ENCODE results near the gene GTF3C6. TPM values are rescaled to one million over a fixed set of nuclear protein-coding genes. Genes with fewer than 3 reads are reported as not detected.
A peak's percentile ranks its signal among the peaks of the same experiment; 100 is the strongest.

Gene GTF3C6
- total RNA-seq, 1 experiment from 2014 or later, result 146 TPM

GRCh38 chr6:110950440-110950839 is 8.1 kb upstream of the GTF3C6 start:
- H3K27ac ChIP-seq (ENCODE audit: low read length), result no peak overlapping the region
- in situ Hi-C loops (cut with HindIII; ENCODE audit: low pct_unique_long_range_greater_than_20kb, low sequenced_read_pairs), result no loop called here
- ATAC-seq (0 out of 2 replicates have a peak, but pooled peaks have one; percentile 43), DNase-seq (ENCODE audit: low read depth, low spot score) (no peak)
- BruUV-seq (replicated peaks), result no TSS peak
- H3K4me1 ChIP-seq (ENCODE audit: control insufficient read depth, insufficient read depth, low read length), result peaks cover 7% of the 10 kb centered on the region; the same call in 1 of the 2 replicates
- H3K9me3 ChIP-seq (ENCODE audit: control insufficient read depth, insufficient read depth, low read depth, low read length), result no peaks in the 10 kb centered on the region
- no peak overlapping the region for H3K4me3 ChIP-seq (ENCODE audit: low read depth in 2 of 2, low read length in 2 of 2)
- ChIA-PET POLR2A (interaction anchor here (0.5 to 0.6 kb wide), 2 partner anchors 70 to 178 kb away, joined by 3 to 15 read pairs; no protein-coding TSS in a partner anchor), CTCF (interaction anchor here (0.5 to 1.6 kb wide), 2 partner anchors 20 to 268 kb away, joined by 4 read pairs; no protein-coding TSS in a partner anchor)
- H3K27me3 ChIP-seq (ENCODE audit: control insufficient read depth, insufficient read depth, low read length), result no peaks in the 10 kb centered on the region
- intact Hi-C loops (cut with micrococcal nuclease; ENCODE audit: unreplicated experiment), result loop anchor here (5.0 kb wide), 1 partner anchor 133 kb away; the partner anchor contains the start of gene CDK19
- no peaks in the 10 kb centered on the region for H3K36me3 ChIP-seq (ENCODE audit: control insufficient read depth, insufficient read depth, low read length)
- TF ChIP-seq TCF7L2 (IDR thresholded peaks at IDR 0.05; ENCODE audit: low read depth, low read length) (no peak), SIN3A (IDR thresholded peaks at IDR 0.05; ENCODE audit: borderline replicate concordance, insufficient read depth, low read depth, low read length) (no peak), POLR2AphosphoS5 (IDR thresholded peaks at IDR 0.05; ENCODE audit: low read depth, low read length) (no peak), REST (IDR thresholded peaks at IDR 0.05; ENCODE audit: insufficient read depth in 1 of 2, low read depth in 2 of 2, low read length in 1 of 2) (no peak), CTCF (IDR thresholded peaks at IDR 0.05) (no peak)

GRCh38 chr6:110951008-110951407 is 7.5 kb upstream of the GTF3C6 start:
- peaks cover 7% of the 10 kb centered on the region; the same call in 1 of the 2 replicates for H3K4me1 ChIP-seq (ENCODE audit: control insufficient read depth, insufficient read depth, low read length)
- ATAC-seq, result no peak

More at GRCh38 chr6:110951008-110951407, 7.5 kb upstream of the GTF3C6 start:
- ChIA-PET POLR2A (no interaction called here), CTCF (interaction anchor here (0.5 to 1.6 kb wide), 2 partner anchors 9 to 269 kb away, joined by 4 to 6 read pairs; no protein-coding TSS in a partner anchor)
- DNase-seq (ENCODE audit: low read depth, low spot score), result no peak
- Histone ChIP-seq H3K36me3 (ENCODE audit: control insufficient read depth, insufficient read depth, low read length) (no peaks in the 10 kb centered on the region), H3K4me3 (ENCODE audit: low read depth in 2 of 2, low read length in 2 of 2) (no peak overlapping the region), H3K27me3 (ENCODE audit: control insufficient read depth, insufficient read depth, low read length) (no peaks in the 10 kb centered on the region), H3K9me3 (ENCODE audit: control insufficient read depth, insufficient read depth, low read depth, low read length) (no peaks in the 10 kb centered on the region), H3K27ac (ENCODE audit: low read length) (no peak overlapping the region)
- intact Hi-C loops (cut with micrococcal nuclease; ENCODE audit: unreplicated experiment), result loop anchor here (5.0 kb wide), 1 partner anchor 134 kb away; the partner anchor contains the start of gene CDK19
- in situ Hi-C loops (cut with HindIII; ENCODE audit: low pct_unique_long_range_greater_than_20kb, low sequenced_read_pairs), result no loop called here
- TF ChIP-seq POLR2AphosphoS5 (IDR thresholded peaks at IDR 0.05; ENCODE audit: low read depth, low read length) (no peak), TCF7L2 (IDR thresholded peaks at IDR 0.05; ENCODE audit: low read depth, low read length) (no peak), REST (IDR thresholded peaks at IDR 0.05; ENCODE audit: insufficient read depth in 1 of 2, low read depth in 2 of 2, low read length in 1 of 2) (no peak), SIN3A (IDR thresholded peaks at IDR 0.05; ENCODE audit: borderline replicate concordance, insufficient read depth, low read depth, low read length) (no peak), CTCF (IDR thresholded peaks at IDR 0.05) (no peak)
- BruUV-seq (replicated peaks), result no TSS peak

All from Panc1 (cell line).